Limb (tissue), 2 donors: ENCODE results near the gene HYI.
A peak's percentile ranks its signal among the peaks of the same experiment; 100 is the strongest.

Source experiments
- DNase-seq, 2 donors: peaks; one replicate each; pipeline ENCODE4 v3.0.0-alpha.2; 2016; ENCODE audit errors: extremely low spot score in 2 of 2

HYI gene

DNA sequence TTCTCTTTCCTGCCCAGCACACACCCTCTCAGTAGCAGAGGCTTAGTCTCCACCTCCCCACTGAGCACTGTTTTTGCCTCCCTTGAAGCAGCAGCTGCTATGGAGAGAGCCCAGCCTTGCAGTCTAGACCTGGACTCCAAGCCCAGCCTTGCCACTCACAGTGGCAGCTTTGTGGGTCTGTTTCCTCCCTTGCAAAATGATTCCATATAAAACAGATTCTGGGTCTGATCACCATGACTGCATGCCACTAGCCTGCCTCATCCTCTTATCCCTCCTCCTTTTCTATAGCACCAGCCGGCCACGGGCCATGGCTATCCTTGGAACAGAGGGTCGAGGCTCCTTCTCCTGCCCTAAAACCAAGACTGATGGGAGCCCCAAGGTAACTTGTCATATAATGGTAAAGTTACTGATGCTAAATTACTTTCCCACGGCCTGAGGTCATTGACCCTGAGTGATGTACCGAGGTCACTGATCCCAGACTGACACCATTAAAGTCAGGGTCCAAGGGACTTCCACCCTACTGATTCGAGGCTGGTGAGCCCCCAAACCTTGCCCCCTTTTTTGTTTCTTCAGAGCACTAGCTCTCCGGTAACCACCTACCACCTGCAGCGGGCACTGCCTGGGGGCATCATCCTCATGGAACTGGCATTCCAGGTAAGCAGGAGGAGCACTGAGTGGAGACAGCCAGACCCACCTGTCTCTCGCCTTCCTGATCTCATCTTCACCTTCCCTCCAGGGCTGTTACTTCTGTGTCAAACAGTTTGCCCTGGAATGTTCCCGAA, 7.9 kb downstream of the HYI start:
- no peak for DNase-seq

DNA sequence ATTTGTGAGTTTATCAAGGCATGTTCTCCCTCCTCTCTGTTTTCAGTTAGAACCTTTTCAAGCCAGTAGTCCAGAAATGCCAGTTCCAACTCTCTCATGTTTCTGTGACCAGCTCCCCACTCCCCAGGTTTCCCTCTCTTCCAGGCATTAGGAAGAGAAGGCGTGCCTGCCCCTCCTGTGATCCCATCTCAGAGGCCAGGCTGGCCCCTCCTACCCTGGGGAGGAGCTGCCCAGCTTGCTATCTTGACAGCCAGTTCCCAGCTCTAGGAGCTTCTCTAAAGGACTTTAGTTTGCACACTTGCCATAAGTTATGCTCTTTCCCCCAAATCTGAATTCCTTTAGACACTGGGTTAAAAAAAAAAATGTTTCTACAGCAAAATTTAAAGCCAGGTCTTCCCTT, 8.9 kb downstream of the HYI start:
- DNase-seq = peak in 1 of 2 donors; percentile 30

DNA sequence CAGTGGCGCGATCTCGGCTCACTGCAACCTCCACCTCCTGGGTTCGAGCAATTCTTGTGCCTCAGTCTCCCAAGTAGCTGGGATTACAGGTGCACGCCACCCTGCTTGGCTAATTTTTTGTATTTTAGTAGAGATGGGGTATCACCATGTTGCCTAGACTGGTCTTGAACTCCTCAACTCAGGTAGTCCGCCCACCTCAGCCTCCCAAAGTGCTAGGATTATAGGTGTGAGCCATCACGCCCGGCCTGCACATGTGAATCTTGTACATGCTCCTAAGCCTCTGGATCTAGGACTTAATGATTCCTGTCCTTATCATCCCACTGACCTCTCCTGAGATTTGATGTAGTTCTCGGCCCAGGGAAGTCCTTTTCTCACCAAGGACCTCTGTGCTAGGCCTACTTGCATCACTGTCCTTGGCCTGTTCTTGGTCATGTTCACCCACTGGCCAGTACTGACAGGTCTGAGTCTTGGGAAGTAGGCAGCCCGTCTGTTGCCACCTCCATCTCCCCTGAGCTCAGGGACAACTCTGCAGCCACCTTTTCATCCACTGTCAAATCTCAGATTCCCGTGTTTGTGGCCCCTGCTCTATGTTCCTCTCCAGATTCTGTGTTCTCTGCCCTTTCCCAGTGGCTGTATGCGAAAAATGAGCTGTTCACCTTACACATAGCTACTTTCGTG, 9.4 kb downstream of the HYI start:
- peak in 1 of 2 donors; percentile 18 for DNase-seq

DNA sequence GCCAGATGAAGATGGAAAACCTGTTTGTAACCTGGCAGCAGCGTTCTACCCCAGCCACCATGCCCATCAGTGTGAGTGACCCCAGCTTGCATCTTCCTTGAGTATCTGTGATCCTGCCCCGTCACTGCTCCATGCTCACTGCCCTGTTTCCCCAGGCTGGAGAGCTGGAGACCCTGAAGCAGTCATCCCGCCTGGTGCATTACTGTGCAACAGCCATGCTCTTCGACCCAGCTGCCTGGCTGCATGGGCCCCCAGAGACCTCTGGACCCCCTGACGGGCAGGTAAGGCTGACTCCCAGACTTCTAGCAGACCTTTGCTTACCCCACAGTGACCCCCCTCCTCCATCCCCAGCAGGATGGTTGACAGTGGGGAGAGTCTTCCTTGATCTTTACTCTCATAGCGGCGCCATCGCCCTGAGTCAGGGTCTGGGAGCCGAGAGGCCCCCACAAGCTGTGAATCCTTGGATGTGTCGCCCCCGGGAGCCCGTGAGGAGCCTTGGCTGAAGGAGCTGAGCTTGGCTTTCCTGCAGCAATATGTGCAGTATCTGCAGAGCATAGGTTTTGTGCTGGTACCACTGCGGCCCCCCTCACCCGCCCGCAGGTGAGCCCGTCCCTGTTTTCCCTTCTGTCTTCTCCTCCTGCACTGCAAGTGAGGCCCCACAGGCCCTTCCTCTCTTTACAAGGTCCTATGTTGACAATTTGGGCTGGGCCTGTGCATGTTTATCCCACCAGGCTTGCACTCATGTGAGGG, 10.4 kb downstream of the HYI start:
- peak in 1 of 2 donors; percentile 28 for DNase-seq

DNA sequence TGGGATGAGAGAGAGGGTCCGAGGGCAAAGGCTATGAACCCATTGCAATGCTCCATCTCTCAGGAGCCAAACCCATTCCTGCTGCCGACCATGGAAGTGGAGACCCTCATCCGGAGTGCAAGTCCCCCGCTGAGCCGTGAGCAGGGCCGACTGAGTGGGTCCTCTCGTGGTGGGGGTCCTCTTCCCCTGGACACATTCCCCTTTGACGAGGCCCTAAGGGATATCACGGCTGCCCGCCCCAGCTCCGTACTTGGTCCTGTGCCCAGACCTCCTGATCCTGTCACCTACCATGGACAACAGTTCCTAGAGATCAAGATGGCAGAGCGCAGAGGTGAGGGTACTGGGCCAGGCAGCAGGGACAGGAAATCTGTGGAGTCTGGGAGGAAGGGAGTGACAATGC, 11.0 kb downstream of the HYI start:
- DNase-seq = peak in 1 of 2 donors; percentile 27

DNA sequence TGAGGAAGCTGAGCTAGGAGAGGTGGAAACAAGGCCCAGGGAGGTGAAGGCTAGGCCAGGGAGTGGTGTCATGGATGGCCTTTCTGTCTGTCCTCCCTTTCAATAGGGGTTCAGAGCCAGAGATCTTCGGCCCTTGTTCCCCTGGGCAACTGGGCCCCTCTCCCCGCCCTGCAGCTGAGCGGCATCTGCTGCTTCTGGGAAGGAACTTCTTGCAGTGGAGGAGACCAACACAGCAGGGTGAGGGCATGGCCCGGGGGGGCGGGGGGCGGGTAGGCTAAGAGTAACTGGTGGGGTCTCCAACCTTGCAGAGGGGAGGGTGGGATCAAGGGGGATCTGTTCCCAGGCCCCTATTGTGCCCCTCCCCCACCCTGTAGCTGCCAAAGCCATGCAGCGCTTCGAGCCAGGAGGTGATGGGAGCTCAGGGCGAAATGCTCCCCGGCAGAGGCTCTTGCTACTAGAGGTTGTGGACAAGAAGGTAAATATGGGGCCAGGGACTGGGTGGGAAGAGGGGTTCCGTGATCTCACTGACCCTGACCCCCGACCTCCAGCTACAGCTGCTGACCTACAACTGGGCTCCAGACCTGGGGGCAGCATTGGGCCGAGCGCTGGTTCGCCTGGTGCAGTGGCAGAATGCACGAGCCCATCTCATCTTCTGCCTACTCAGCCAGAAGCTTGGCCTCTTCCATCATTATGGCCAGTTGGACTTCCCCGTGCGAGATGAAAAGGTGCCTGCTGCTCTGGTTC, 11.7 kb downstream of the HYI start:
- DNase-seq = peak in 1 of 2 donors; percentile 29

DNA sequence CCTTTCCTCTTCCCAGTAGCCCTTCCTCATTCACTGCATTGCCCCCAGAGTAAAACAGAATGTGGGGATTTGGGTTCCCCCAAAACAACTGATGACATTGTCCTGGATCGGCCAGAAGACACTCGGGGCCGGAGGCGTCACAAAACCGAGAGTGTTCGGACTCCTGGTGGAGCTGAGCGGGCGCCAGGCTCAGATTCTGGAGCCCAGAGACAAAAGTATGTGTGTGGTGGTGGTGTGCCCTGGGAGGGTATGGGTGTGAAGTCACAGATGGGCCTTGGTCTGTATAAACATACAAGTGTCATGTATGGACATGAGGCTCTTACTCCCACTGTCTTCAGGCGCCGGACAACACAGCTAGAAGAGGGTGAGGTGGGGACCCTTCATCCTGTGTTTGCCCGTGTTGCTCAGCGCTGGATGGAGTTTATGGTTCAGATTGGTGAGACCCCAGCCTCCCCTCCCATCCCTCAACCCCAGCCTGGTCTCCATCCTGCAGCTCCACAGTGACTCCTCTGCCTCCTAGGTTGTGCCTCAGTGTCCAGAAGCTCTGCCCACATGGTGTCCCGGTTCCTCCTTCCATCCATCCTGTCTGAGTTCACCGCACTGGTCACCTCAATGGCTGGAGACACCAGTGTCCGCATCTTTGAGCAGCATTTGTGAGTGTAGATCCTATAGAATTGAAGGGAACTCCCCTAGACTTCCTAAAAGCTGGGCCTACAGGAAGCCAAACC, 12.4 kb downstream of the HYI start:
- DNase-seq = peak in 1 of 2 donors; percentile 20

DNA sequence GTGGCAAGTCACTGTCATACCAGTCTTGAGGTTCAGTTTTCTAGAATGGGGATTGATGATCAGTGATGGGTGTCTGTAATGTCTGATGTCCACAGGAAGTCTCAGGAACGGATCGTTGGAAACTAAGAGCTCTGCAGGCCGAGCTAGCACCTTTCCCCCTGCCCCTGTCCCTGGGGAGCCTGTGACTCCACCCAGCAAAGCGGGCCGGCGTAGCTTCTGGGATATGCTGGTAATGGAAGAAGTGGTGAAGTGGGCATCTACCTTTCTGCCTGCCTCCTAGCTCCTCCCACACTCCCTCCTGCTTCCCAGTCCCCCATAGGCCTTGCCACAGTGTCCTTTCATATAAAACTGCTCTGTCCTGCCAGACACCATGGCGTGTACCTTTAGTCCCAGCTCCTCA, 13.4 kb downstream of the HYI start:
- DNase-seq = peak in 1 of 2 donors; percentile 14

DNA sequence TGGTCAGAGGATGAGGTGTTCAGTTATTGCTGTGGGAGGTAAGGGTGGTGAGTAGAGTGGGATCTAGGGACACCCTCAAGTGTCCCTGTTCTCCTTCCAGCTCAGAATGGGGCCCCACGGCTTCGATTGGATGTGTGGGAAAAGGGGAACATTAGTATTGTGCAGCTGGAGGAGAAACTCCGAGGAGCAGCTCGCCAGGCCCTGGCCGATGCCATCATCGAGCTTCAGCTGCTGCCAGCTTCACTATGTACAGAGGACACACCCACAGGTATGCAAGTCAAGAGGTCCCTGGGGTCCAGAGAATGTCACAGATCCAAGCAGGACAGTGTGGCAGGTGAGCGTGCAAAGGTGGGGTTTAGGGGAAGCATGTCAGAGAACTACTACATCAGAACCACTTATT, 13.9 kb downstream of the HYI start:
- DNase-seq = peak in 1 of 2 donors; percentile 21

DNA sequence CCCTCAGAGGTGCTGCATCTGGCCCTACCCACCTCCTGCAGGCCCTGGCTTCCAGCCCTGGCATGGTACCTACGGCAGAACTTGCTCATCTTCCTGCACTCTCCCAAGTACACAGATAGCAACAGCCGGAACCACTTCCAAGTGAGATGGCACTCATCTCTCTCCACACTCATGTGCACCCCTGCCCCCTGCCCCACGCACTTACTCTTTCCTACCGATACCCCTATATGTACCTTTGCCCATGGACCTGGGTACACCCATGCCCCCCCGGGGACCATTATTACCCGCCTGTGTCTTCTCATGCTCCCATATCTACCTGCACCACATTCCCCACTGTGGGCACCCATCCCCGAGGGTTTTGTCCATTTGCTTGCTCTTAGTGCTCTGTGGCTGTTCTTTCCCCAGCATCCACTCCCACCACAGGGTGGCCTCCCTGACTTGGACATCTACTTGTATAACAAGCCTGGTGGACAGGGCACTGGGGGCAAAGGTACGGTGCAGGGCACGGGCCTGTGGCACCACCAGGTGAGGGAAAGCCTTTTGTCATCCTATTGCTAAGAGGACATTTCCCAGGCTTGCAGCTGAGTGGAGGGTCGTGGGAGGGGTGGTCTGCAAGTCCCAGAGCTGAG, 14.7 kb downstream of the HYI start:
- DNase-seq = peak in 1 of 2 donors; percentile 21

DNA sequence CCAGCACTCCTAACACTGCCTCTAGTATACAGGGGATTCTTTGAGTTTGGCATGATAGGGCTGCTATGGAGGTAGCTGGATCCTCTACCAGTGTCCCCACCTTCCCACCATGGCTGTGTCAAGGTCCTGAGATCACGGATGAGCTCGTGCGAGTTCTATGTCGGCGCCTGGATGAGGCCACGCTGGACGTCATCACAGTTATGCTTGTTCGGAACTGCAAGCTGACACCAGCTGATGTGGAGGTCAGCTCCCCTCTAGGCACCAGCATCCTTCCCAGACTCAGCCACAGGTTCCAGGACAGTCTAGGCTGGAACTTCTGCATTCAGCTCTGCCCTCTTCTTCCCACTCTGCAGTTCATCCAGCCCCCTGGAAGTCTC, 15.2 kb downstream of the HYI start:
- peak in 1 of 2 donors; percentile 16 for DNase-seq

DNA sequence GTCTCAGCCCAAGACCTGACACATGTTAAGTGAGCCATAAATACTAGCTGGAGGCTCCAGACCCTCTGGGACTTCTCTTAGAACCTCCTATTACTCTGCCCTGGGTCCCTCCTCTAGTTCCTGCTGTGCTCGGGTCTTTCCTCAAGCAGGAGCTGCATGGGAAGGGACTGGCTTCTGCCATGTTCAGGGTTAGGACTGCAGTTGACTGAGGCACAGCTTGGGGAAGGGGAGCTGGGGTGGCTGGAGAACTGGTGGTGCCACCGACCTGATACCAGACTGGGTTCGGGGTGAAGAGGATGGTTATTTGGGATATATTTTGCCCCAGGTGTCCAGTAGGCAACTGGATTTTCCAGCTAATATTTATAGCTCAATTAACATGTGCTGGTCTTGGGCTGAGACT, 15.7 kb downstream of the HYI start:
- peak in 1 of 2 donors; percentile 9 for DNase-seq

DNA sequence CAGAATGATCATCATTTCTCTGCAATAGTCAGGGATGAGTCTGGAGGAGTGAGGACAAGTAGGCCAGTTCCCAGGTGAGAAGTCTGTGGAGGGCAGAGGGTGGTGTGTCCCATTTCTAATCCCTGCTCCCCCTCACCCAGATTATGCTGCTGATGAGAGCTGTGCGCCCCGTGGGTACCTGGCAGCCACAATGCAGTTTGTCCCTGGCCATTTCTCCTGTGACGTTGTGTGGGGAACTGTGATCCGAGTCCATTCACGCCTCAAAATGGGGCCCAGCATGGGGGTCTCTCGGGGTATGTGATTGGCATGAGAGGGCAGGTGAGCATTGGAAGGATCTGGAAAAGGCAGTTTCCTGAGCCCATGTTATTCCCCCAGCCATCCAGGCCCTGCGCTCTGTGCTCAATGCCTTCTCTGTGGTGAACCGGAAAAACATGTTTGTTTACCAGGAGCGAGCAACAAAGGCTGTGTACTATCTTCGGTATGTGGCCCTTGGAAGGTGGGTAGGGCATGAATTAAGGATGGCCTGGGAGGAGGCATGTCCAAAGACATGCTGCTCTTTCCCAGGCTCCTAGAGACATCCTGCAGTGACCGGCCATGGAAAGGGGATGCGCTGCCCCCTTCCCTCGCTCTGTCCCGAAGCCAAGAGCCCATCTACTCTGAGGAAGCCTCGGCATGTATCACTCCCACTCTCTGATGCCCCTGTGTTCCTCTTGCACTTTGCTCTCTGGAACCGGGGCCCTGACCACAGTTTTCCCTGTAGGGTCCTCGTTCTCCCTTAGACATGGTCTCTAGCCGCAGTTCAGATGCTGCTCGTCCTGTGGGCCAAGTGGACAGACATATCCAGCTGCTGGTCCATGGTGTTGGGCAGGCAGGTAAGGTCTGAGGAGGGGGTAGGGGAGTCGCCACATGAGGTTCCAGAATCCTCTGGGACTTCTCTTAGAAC, 16.4 kb downstream of the HYI start:
- DNase-seq = peak in 1 of 2 donors; percentile 21

DNA sequence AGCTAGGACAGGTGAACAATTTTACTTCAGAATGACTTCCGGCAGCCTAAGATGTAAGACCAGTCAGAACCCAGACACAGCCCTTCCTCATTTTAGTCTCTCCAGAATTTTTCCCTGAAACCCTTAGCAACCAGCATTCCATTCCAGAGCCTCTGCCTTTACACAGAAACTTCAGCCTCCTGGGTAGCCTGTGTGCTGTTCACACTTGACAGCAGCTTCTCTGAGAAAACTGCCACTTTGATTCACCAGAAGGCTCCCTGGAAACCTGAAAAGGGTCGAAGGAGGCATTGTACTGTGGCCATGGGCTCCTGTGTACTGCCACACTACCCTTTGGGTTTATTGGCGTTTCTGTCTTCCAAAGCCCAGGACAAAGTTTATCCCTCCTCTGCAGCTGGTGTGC, 17.4 kb downstream of the HYI start:
- peak in 1 of 2 donors; percentile 16 for DNase-seq

DNA sequence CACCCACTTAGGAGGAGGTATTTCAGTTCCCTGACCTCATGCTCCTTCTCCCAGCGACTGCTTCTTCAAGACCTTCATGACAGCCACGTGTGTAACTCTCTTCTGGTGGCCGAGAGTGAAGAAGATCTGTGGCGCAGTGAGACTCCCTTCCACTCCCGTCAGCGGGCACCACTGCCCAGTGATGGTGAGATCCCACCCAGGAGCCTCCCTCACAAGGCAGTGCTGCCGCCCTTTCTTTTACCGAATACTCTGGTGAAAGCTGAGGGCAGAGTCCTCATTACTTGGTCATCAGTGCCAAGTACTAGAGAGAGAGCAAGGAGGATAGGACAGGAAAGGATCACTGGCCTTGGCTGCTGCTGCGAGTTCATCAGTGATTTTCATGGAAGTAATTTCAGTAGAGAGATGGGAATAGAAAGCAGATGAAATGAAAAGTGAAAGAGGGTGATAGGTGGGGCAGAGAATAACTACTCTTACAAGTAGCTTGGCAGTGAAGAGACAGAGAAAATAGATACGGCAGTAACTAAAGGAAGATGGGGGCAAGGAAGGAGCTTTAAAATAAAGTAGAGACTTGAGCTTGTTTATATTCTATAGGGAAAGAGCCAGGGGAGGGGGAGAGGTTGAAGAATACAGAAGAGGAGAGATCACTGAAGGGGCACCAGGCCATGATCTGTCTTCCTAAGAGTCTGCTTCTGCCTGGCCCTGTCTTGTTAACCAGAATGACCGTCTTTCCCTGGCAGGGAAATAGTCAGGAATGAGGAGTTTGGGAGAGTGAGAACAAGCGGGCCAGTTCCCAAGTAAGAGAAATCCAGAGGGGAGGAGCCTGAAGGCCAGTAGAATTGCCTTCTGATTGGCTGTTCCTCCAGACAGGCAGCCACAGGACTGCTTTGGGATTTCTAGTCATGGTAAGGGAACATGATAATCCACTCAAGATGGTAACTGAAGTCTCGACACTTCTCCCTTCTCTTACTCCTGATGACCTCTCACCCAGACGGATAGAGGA, 18.3 kb downstream of the HYI start:
- DNase-seq = peak; percentile 22 to 44

DNA sequence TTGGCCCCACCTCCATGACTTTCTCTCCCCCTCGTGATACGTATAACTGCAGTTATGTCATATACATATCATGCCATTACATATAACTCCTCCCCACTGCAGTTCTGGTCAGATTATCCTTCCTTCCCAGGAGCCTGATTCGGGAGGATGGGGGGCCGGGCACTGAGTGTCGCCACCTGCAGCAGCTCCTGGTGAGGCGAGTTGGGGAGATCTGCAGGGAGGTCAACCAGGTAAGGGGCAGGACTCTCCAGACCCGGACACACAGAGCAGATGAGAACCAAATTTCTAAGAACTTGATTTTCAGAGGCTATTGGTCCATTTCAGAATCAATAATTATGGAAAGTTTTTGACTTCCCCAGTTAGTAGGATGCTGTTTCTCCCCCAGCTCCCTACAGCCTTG, 19.5 kb downstream of the HYI start:
- peak in 1 of 2 donors; percentile 11 for DNase-seq

DNA sequence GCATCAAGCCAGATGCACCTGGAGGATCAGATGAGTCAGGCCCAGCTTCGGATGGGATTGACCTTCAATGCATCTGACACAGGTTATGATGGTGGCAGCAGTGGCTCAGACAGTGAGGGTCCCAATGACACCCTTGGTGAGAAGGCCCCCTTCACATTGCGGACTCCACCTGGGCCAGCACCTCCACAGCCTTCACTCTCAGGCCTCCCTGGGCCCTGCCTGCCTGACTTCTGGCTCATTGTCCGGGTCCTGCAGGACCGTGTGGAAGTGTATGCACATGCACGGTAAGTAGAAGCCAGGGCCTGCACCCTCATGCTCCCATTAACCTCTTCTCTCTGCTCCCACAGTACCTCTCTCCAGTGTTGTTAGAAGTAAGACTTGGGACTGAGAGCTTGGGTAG, 20.8 kb downstream of the HYI start:
- no peak for DNase-seq
